Coronary artery (tissue), 2 donors: ENCODE data around the gene PGAM5.

ENCODE experiments used
- DNase-seq: peaks from one replicate; pipeline ENCODE4 v3.0.0-alpha.2; 2017; ENCODE audit warnings: low spot score
- H3K27ac ChIP-seq, 2 donors: fragments of 200-600 bp; sonication (generic); one replicate each; pipeline ENCODE4 v1.5.1; 2016 to 2019
- H3K4me3 ChIP-seq: fragments of 200-600 bp; sonication (generic); 2 replicates; pipeline ENCODE4 v1.5.1; 2016; ENCODE audit warnings: mild to moderate bottlenecking, moderate library complexity
- CTCF ChIP-seq: fragments of 200-600 bp; sonication (generic); IDR thresholded peaks from one replicate; pipeline ENCODE4 v1.5.1; 2019; ENCODE audit warnings: antibody characterized with exemption

The PGAM5 gene

GRCh38 chr12:132710405-132711079 lies at the start of gene PGAM5:
TSS of gene PGAM5 (plus strand) at chr12:132710842. CDS start at chr12:132710877, 35 bp downstream.
- peak within 1 kb of the TSS; percentile 57 to 75 for H3K27ac ChIP-seq
- DNase-seq: peak; percentile 83
- TF ChIP-seq CTCF: no peak

GRCh38 chr12:132660996-132661395 lies 49.6 kb upstream of the PGAM5 start:
- no peak for DNase-seq
- H3K4me3 ChIP-seq: no peak overlapping the region
- no peak for TF ChIP-seq CTCF

More at GRCh38 chr12:132710405-132711079, at the start of gene PGAM5:
- peak within 1 kb of the TSS; percentile 91 for H3K4me3 ChIP-seq

GRCh38 chr12:132661972-132662371 lies 48.7 kb upstream of the PGAM5 start:
- H3K4me3 ChIP-seq: no peak overlapping the region
- no peak for DNase-seq
- TF ChIP-seq CTCF: no peak
- H3K27ac ChIP-seq: no peak overlapping the region

More at GRCh38 chr12:132660996-132661395, 49.6 kb upstream of the PGAM5 start:
- no peak overlapping the region for H3K27ac ChIP-seq

- Histone ChIP-seq H3K27ac (no peak overlapping the region), H3K4me3 (no peak overlapping the region)
- no peak for TF ChIP-seq CTCF
- DNase-seq: no peak
Observed at GRCh38 chr12:132662901-132663755, 47.5 kb upstream of the PGAM5 start.

- H3K27ac ChIP-seq: no peak overlapping the region
- H3K4me3 ChIP-seq: no peak overlapping the region
- no peak for TF ChIP-seq CTCF
- DNase-seq: no peak
Observed at GRCh38 chr12:132664206-132665148, 46.2 kb upstream of the PGAM5 start.

- TF ChIP-seq CTCF: no peak
- DNase-seq: no peak
- no peak overlapping the region for H3K4me3 ChIP-seq
- no peak overlapping the region for H3K27ac ChIP-seq
Observed at GRCh38 chr12:132665149-132665491, 45.5 kb upstream of the PGAM5 start.
